H1 (cell line): Measurements from ENCODE around the gene MRPL42.

ENCODE experiments used
- HDAC2 ChIP-seq, 2 experiments: fragments of 300-600 bp in 1 of 2; sonication (generic) in 1 of 2; IDR thresholded peaks; 2 replicates each; pipeline ENCODE4 v1.6.1; 2011 to 2012; ENCODE audit warnings: low read depth in 2 of 2, low read length in 2 of 2, mild to moderate bottlenecking in 2 of 2, moderate library complexity in 2 of 2, borderline replicate concordance in 1 of 2, inconsistent platforms in 1 of 2
- POLR2AphosphoS5 ChIP-seq: IDR thresholded peaks from 2 replicates; pipeline ENCODE4 v1.6.1; 2011; ENCODE audit warnings: low read depth, low read length

DNA sequence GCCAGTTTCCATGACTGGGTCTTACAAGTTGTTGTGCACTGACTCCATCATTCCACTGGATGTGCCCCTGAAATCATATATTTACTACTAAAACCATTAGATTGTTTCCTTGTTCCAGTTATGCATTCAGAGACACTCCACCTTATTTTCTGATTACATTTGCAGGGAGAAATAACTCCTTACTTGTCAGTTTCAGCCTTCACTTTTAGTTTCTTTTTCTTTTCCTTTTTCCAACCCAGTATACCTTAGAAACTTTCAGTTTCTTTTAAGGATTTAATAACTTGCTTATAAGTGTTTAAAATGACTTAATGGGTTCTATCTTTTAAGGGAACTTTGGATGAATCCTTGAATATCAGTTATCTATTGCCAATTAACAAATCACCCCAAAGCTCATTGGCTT, 39.9 kb downstream of the MRPL42 start:
- TF ChIP-seq POLR2AphosphoS5 (no peak), HDAC2 (IDR thresholded peaks at IDR 0.05; ENCODE audit: borderline replicate concordance in 1 of 2, low read depth in 2 of 2, low read length in 2 of 2) (no peak)
